Mesenchymal stem cell (in vitro differentiated cells and primary cell): Measurements from ENCODE around the gene ASAP2.

ENCODE experiments used
- DNase-seq: peaks from one replicate; pipeline ENCODE4 v3.0.0-alpha.2; 2013
- H2AFZ ChIP-seq: one replicate; pipeline ENCODE4 v1.6.1; 2013; ENCODE audit warnings: low read depth, mild to moderate bottlenecking, control low read depth, inconsistent platforms, low read length, moderate library complexity
- H2AK5ac ChIP-seq: 2 replicates; pipeline ENCODE4 v1.6.1; 2013; ENCODE audit warnings: low read length, moderate library complexity, mild to moderate bottlenecking, inconsistent platforms; ENCODE audit not compliant: severe bottlenecking
- H2BK120ac ChIP-seq: one replicate; pipeline ENCODE4 v1.6.1; 2013; ENCODE audit warnings: low read depth, mild to moderate bottlenecking, inconsistent platforms, low read length, moderate library complexity
- H2BK12ac ChIP-seq, 2 experiments: one replicate each; pipeline ENCODE4 v1.6.1; 2013; ENCODE audit warnings: inconsistent platforms in 2 of 2, low read length in 2 of 2, mild to moderate bottlenecking in 2 of 2, moderate library complexity in 2 of 2, control low read depth in 1 of 2
- H2BK15ac ChIP-seq: one replicate; pipeline ENCODE4 v1.6.1; 2013; ENCODE audit warnings: mild to moderate bottlenecking, low read depth, inconsistent platforms; ENCODE audit not compliant: poor library complexity, severe bottlenecking
- H2BK5ac ChIP-seq: 2 replicates; pipeline ENCODE4 v1.6.1; 2013; ENCODE audit warnings: low read depth, mild to moderate bottlenecking, low read length, control low read depth, inconsistent platforms; ENCODE audit not compliant: poor library complexity, severe bottlenecking
- H3K14ac ChIP-seq, 2 experiments: one replicate each; pipeline ENCODE4 v1.6.1; 2013; ENCODE audit warnings: inconsistent platforms in 2 of 2, low read length in 2 of 2, control low read depth in 1 of 2, mild to moderate bottlenecking in 1 of 2, moderate library complexity in 1 of 2
- H3K18ac ChIP-seq, 2 experiments: one replicate each; pipeline ENCODE4 v1.6.1; 2013; ENCODE audit warnings: inconsistent platforms in 2 of 2, low read length in 2 of 2, control low read depth in 1 of 2, low read depth in 1 of 2, mild to moderate bottlenecking in 1 of 2
- H3K23ac ChIP-seq, 2 experiments: one replicate each; pipeline ENCODE4 v1.6.1; 2013; ENCODE audit warnings: inconsistent platforms in 2 of 2, low read length in 2 of 2, mild to moderate bottlenecking in 2 of 2, moderate library complexity in 2 of 2, control low read depth in 1 of 2
- H3K27ac ChIP-seq: 2 replicates; pipeline ENCODE4 v1.5.1; 2013; ENCODE audit warnings: mild to moderate bottlenecking, moderate library complexity, low read length, control low read depth, inconsistent platforms; ENCODE audit not compliant: poor library complexity, severe bottlenecking
- H3K27me3 ChIP-seq, 2 experiments: 2 replicates each; pipeline versions ENCODE4 v1.6.1 to v1.7.0; 2013; ENCODE audit warnings: low read length in 2 of 2, mild to moderate bottlenecking in 2 of 2, moderate library complexity in 2 of 2, control low read depth in 1 of 2, inconsistent platforms in 1 of 2; ENCODE audit not compliant: control insufficient read depth in 1 of 2, insufficient read depth in 1 of 2
- H3K36me3 ChIP-seq, 2 experiments: 2 replicates each; pipeline versions ENCODE4 v1.6.1 to v1.7.0; 2013; ENCODE audit warnings: low read length in 2 of 2, control low read depth in 1 of 2, inconsistent platforms in 1 of 2, low read depth in 1 of 2, mild to moderate bottlenecking in 1 of 2; ENCODE audit not compliant: insufficient read depth in 2 of 2, control insufficient read depth in 1 of 2
- H3K4ac ChIP-seq, 2 experiments: one replicate each; pipeline ENCODE4 v1.6.1; 2013; ENCODE audit warnings: inconsistent platforms in 2 of 2, low read length in 2 of 2, mild to moderate bottlenecking in 2 of 2, moderate library complexity in 2 of 2, control low read depth in 1 of 2, low read depth in 1 of 2
- H3K4me1 ChIP-seq: 2 replicates; pipeline ENCODE4 v1.6.1; 2013; ENCODE audit warnings: low read depth, low read length, control low read depth; ENCODE audit not compliant: control insufficient read depth, insufficient read depth
- H3K4me2 ChIP-seq: 2 replicates; pipeline ENCODE4 v1.6.1; 2013; ENCODE audit warnings: low read length, mild to moderate bottlenecking, inconsistent platforms; ENCODE audit not compliant: poor library complexity, severe bottlenecking
- H3K4me3 ChIP-seq, 2 experiments: 2 replicates each; pipeline versions ENCODE4 v1.5.1 to v1.7.0; 2013; ENCODE audit warnings: low read length in 2 of 2, mild to moderate bottlenecking in 2 of 2, control low read depth in 1 of 2, low read depth in 1 of 2; ENCODE audit not compliant: insufficient read depth in 1 of 2
- H3K79me1 ChIP-seq: replicated peaks from 2 replicates; pipeline ENCODE4 v1.6.1; 2013; ENCODE audit warnings: mild to moderate bottlenecking, control low read depth, low read length, inconsistent platforms; ENCODE audit not compliant: poor library complexity, severe bottlenecking
- H3K9ac ChIP-seq: 2 replicates; pipeline ENCODE4 v1.7.0; 2013; ENCODE audit warnings: mild to moderate bottlenecking, low read length, moderate library complexity
- H3K9me3 ChIP-seq: 2 replicates; pipeline ENCODE4 v1.7.0; 2013; ENCODE audit warnings: mild to moderate bottlenecking, low read length; ENCODE audit not compliant: control insufficient read depth
- H4K8ac ChIP-seq: one replicate; pipeline ENCODE4 v1.6.1; 2013; ENCODE audit warnings: inconsistent platforms, mild to moderate bottlenecking, low read length, moderate library complexity
- H4K91ac ChIP-seq: one replicate; pipeline ENCODE4 v1.6.1; 2013; ENCODE audit warnings: mild to moderate bottlenecking, low read length, inconsistent platforms
- WGBS: methylation state at CpG from one replicate; pipeline ENCODE4 v1.1.7; 2013; ENCODE audit warnings: mixed read lengths; 5-methylcytosine and 5-hydroxymethylcytosine counted together

The ASAP2 gene

DNA sequence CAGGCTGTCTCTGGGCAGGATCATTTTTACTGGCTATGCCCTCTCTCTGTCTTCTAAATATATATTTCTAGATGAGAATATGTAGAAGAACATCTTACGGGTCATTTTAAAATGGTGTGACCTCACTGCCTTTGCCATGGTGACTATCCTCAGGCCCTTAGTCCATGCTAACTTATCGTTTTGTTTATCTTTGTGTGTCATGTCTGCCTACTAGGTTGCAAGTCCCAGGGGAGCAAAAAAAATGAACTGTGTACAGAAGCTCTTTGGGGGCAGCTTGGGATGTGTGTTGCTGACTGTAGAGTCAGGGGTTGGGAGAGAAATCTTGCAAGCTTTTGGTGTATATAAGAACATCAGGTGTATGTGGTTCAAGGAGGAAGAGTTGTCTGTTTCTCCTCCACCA is 227.9 kb downstream of the ASAP2 start:
- H2BK15ac ChIP-seq: no peak overlapping the region
- H3K4me1 ChIP-seq: no peaks in the 10 kb centered on the region
- peak; percentile 76 for DNase-seq
- no peaks in the 10 kb centered on the region for H3K27me3 ChIP-seq
- H2AFZ ChIP-seq: no peak overlapping the region
- H3K4me2 ChIP-seq: no peak overlapping the region
- no peak overlapping the region for H3K9ac ChIP-seq
- H2AK5ac ChIP-seq: no peak overlapping the region
- peaks cover 33 to 82% of the 10 kb centered on the region in 2 experiments for H3K36me3 ChIP-seq
- no peak overlapping the region for H3K18ac ChIP-seq
- no peak overlapping the region for H2BK5ac ChIP-seq
- H3K14ac ChIP-seq: no peak overlapping the region
- no peak overlapping the region for H2BK12ac ChIP-seq
- H3K4ac ChIP-seq: no peak overlapping the region
- H4K91ac ChIP-seq: no peak overlapping the region
- WGBS: 59% methylated on average over 2 of the region's 2 CpGs
- H3K27ac ChIP-seq: no peak overlapping the region
- no peak overlapping the region for H2BK120ac ChIP-seq
- no peaks in the 10 kb centered on the region for H3K9me3 ChIP-seq
- H3K79me1 ChIP-seq: peaks cover 4% of the 10 kb centered on the region
- H3K4me3 ChIP-seq: no peak overlapping the region
- no peak overlapping the region for H4K8ac ChIP-seq
- no peak overlapping the region for H3K23ac ChIP-seq

DNA sequence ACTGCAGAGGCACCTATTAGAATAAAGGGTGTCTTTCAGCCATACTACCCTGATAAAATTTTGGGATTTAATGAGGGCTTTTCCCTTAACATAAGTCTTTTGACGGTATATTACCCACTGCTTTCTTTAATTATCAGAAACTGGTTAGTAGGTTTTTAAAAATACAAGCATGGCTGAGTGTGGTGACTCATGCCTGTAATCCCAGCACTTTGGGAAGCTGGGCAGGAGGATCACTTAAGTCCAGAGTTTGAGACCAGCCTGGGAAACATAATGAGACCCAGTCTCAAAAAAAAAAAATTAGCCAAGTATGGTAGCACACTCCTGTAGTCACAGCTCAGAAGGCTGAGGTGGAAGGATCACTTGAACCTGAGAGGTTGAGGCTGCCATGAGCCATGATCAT is 232.9 kb downstream of the ASAP2 start:
- Histone ChIP-seq H3K18ac (no peak overlapping the region), H4K8ac (no peak overlapping the region), H2BK120ac (no peak overlapping the region), H3K9ac (peak overlapping the region; percentile 85), H3K4me2 (no peak overlapping the region), H2BK12ac (no peak overlapping the region), H3K27me3 (no peaks in the 10 kb centered on the region), H3K79me1 (no peaks in the 10 kb centered on the region), H2AK5ac (no peak overlapping the region), H4K91ac (no peak overlapping the region), H2BK15ac (no peak overlapping the region), H3K14ac (no peak overlapping the region), H3K4me3 (no peak overlapping the region), H2BK5ac (no peak overlapping the region), H3K4ac (no peak overlapping the region), H3K4me1 (no peaks in the 10 kb centered on the region), H3K23ac (no peak overlapping the region), H3K9me3 (no peaks in the 10 kb centered on the region), H3K36me3 (peaks cover 27 to 74% of the 10 kb centered on the region in 2 experiments), H3K27ac (no peak overlapping the region), H2AFZ (no peak overlapping the region)
- peak; percentile 45 for DNase-seq
- no CpG with 5 or more reads among the region's 1 CpG for WGBS

DNA sequence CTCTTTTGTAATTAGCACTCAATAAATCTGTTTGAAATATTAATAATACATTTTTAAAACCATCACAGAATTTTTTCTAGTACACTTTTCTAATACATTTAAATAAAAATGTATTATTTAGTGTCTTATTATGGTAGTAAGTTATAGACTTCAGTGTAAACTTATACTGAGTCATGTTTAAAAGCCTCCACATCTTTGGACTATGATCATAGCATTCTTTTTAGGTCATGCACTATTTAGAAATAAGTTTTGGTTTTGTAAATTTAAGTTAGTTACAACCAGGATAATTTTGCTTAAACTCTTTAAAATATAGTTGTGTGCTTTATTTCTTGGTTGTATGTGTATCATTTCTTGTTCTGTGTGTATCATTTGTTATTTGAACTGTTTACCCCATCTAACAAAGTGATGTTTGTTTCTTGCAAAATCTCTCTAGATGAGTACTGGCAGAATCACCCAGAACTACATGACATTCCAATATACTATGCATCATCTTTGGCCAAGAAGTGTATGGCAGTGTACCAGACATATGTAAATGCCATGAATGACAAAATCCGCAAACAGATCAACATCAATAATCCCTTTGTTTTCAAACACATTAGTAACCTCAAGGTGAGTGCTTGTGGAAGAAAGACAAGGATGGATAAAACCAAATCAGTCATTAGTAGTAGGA is 233.6 kb downstream of the ASAP2 start:
- no peak overlapping the region for H3K23ac ChIP-seq
- no peak overlapping the region for H2BK120ac ChIP-seq
- no peak overlapping the region for H3K4me2 ChIP-seq
- no peaks in the 10 kb centered on the region for H3K79me1 ChIP-seq
- peak; percentile 62 for DNase-seq
- H4K91ac ChIP-seq: no peak overlapping the region
- H2AK5ac ChIP-seq: no peak overlapping the region
- no peak overlapping the region for H2BK15ac ChIP-seq
- H3K27me3 ChIP-seq: no peaks in the 10 kb centered on the region
- H3K18ac ChIP-seq: no peak overlapping the region
- H2BK5ac ChIP-seq: no peak overlapping the region
- no peak overlapping the region for H2AFZ ChIP-seq
- H3K27ac ChIP-seq: no peak overlapping the region
- H4K8ac ChIP-seq: no peak overlapping the region
- no peaks in the 10 kb centered on the region for H3K9me3 ChIP-seq
- no peaks in the 10 kb centered on the region for H3K4me1 ChIP-seq
- H3K4ac ChIP-seq: no peak overlapping the region
- H3K9ac ChIP-seq: peak overlapping the region; percentile 85
- no peak overlapping the region for H3K4me3 ChIP-seq
- no peak overlapping the region for H2BK12ac ChIP-seq
- no CpG with 5 or more reads among the region's 1 CpG for WGBS
- peaks cover 26 to 74% of the 10 kb centered on the region in 2 experiments for H3K36me3 ChIP-seq
- H3K14ac ChIP-seq: no peak overlapping the region

DNA sequence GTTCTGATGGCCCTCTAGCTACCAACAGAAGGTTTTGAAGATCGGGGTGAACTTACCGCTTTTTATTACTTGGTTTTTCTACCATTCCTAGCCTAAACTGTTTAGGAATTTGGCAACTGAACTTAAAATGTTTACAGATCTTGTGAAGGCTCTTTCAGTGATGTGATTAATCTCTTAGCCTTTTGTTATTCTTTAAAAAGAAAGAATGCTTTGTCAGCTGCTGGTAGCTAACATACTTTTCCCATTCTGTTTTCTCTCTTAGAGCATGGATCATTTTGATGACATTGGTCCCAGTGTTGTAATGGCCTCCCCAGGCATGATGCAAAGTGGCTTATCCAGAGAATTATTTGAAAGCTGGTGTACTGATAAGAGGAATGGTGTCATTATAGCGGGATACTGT is 234.9 kb downstream of the ASAP2 start:
- Histone ChIP-seq H3K4me3 (no peak overlapping the region), H3K23ac (no peak overlapping the region), H2BK5ac (no peak overlapping the region), H2BK12ac (no peak overlapping the region), H3K27me3 (no peaks in the 10 kb centered on the region), H3K9ac (no peak overlapping the region), H2AFZ (no peak overlapping the region), H3K4ac (no peak overlapping the region), H2BK120ac (no peak overlapping the region), H3K36me3 (peaks cover 27 to 76% of the 10 kb centered on the region in 2 experiments), H4K8ac (no peak overlapping the region), H3K27ac (no peak overlapping the region), H3K4me1 (no peaks in the 10 kb centered on the region), H2BK15ac (no peak overlapping the region), H3K4me2 (no peak overlapping the region), H3K9me3 (no peaks in the 10 kb centered on the region), H3K18ac (no peak overlapping the region), H3K79me1 (no peaks in the 10 kb centered on the region), H3K14ac (no peak overlapping the region), H4K91ac (no peak overlapping the region), H2AK5ac (no peak overlapping the region)
- 97% methylated on average over 1 of the region's 3 CpGs for WGBS
- DNase-seq: peak; percentile 34
